ENCODE measurements around the gene ADGRV1.

DNA sequence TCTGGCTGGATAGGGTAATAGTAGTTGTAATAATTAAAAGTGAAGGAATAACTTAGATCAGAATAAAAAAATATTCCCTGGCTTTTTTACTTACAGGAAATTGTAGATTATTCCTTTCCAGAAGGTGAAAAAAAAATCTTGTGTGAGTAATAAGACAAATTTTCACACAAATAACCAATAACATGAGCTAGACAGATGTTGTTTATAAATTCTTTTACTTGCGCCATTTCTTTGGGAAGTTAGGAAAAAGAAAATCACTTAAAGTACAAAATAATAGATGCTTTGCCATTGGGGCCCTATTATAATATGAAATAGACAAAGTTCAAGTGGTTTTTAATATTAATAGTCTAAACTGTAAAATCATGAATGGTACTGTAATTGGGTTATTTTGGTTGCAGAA lies 620.4 kb downstream of the ADGRV1 start:
- TF ChIP-seq, protein P1, sequence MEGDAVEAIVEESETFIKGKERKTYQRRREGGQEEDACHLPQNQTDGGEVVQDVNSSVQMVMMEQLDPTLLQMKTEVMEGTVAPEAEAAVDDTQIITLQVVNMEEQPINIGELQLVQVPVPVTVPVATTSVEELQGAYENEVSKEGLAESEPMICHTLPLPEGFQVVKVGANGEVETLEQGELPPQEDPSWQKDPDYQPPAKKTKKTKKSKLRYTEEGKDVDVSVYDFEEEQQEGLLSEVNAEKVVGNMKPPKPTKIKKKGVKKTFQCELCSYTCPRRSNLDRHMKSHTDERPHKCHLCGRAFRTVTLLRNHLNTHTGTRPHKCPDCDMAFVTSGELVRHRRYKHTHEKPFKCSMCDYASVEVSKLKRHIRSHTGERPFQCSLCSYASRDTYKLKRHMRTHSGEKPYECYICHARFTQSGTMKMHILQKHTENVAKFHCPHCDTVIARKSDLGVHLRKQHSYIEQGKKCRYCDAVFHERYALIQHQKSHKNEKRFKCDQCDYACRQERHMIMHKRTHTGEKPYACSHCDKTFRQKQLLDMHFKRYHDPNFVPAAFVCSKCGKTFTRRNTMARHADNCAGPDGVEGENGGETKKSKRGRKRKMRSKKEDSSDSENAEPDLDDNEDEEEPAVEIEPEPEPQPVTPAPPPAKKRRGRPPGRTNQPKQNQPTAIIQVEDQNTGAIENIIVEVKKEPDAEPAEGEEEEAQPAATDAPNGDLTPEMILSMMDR (conservative IDR thresholded peaks at IDR 0.05; ENCODE audit: low read length), result no peak
- TF ChIP-seq EZH2phosphoT487 (IDR thresholded peaks at IDR 0.05; ENCODE audit: borderline replicate concordance, low read depth, low read length), result no peak
